ACHN (cell line): Measurements from ENCODE around the gene TMEM205.
"Not testable (repeated sequence)": the region's sequence is repeated elsewhere in the genome, so short reads cannot be mapped to it uniquely, and the experiment has no call there.

ENCODE experiments used
- DNase-seq: peaks from one replicate; pipeline ENCODE4 v3.0.0-alpha.2; 2015
- in situ Hi-C: cut with HindIII; loops from 2 replicates; pipeline ENCODE4 v1.10.0; 2017; ENCODE audit warnings: low sequenced_read_pairs, low pct_ligation_motif_present, low pct_unique_long_range_greater_than_20kb

Gene TMEM205

GRCh38 chr19:11323601-11324078 lies 22.4 kb downstream of the TMEM205 start:
- in situ Hi-C loops = no loop called here
- DNase-seq = no peak

- DNase-seq = no peak
- in situ Hi-C loops = no loop called here
Measured at GRCh38 chr19:11322269-11323024, 23.6 kb downstream of the TMEM205 start.

- in situ Hi-C loops = no loop called here
- DNase-seq = no peak
Measured at GRCh38 chr19:11321191-11322126, 24.6 kb downstream of the TMEM205 start.

- in situ Hi-C loops, DNase-seq: not testable (repeated sequence)
Measured at GRCh38 chr19:11320278-11320995, 25.6 kb downstream of the TMEM205 start.

GRCh38 chr19:11306337-11306736 lies 39.7 kb downstream of the TMEM205 start:
- no peak for DNase-seq
- in situ Hi-C loops = no loop called here

GRCh38 chr19:11304936-11305335 lies 41.1 kb downstream of the TMEM205 start:
- in situ Hi-C loops = no loop called here
- DNase-seq = no peak

GRCh38 chr19:11300811-11301120 lies 45.3 kb downstream of the TMEM205 start:
- in situ Hi-C loops = no loop called here
- DNase-seq = no peak

- in situ Hi-C loops = no loop called here
- no peak for DNase-seq
Measured at GRCh38 chr19:11299946-11300810, 45.9 kb downstream of the TMEM205 start.

- in situ Hi-C loops = no loop called here
- no peak for DNase-seq
Measured at GRCh38 chr19:11296264-11296663, 49.8 kb downstream of the TMEM205 start.

- no peak for DNase-seq
- in situ Hi-C loops = no loop called here
Measured at GRCh38 chr19:11295665-11296245, 50.3 kb downstream of the TMEM205 start, which contains the start of gene TSPAN16. Gene TSPAN16, plus strand, starts transcription at chr19:11296160. Its CDS starts 138 bp downstream, at chr19:11296298.

- in situ Hi-C loops = no loop called here
- DNase-seq = no peak
Measured at GRCh38 chr19:11295180-11295579, 50.9 kb downstream of the TMEM205 start.

- DNase-seq = peak; percentile 88
- in situ Hi-C loops = no loop called here
Measured at GRCh38 chr19:11293433-11294389, 52.4 kb downstream of the TMEM205 start.
